GM12873 (cell line): ENCODE measurements around the gene WNT7B.

Experiments
- CTCF ChIP-seq: IDR thresholded peaks from 2 replicates; pipeline ENCODE4 v1.5.1; 2012; ENCODE audit warnings: low read depth, mild to moderate bottlenecking, moderate library complexity, low read length, control low read depth; ENCODE audit not compliant: insufficient read depth; ENCODE audit errors: missing control alignments

The WNT7B gene

GRCh38 chr22:45885171-45885840 is 91.7 kb downstream of the WNT7B start:
- no peak for TF ChIP-seq CTCF

GRCh38 chr22:45884201-45885062 is 92.5 kb downstream of the WNT7B start:
- TF ChIP-seq CTCF, result no peak

- TF ChIP-seq CTCF, result no peak
These were observed 93.2 kb downstream of the WNT7B start for GRCh38 chr22:45883811-45884170.

- no peak for TF ChIP-seq CTCF
These were observed 93.8 kb downstream of the WNT7B start for GRCh38 chr22:45882881-45883810.

GRCh38 chr22:45881524-45881875 is 95.5 kb downstream of the WNT7B start:
- TF ChIP-seq CTCF, result no peak

GRCh38 chr22:45880716-45881523 is 96.0 kb downstream of the WNT7B start:
- no peak for TF ChIP-seq CTCF
